Measurements from ENCODE around the gene BLOC1S5. TPM values are rescaled to one million over a fixed set of nuclear protein-coding genes. Genes with fewer than 3 reads are reported as not detected.

The BLOC1S5 gene
- total and polyA plus RNA-seq, 2 of the 8 experiments (the other 6 are each of a cell fraction or from before 2014, with no cell fraction given) = 3.4 to 17.2 TPM

DNA sequence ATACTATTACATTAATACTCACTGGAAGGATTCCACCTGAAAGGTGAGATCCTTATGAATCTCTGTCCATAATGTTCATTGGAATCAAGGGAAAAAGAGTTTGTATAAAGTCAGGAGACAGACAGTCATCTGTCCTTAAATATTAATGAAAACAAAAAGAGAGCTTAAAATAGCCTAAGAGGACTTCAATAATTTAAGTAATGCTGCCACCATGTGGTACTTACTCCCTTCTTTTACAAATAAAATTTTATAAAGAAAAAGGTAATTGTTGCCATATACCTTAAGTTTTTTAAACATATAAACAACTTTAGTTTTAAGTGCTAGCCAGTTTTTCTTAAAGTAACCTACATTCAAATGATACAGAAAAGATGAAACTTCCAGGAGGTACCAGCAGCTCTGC lies 5.1 kb downstream of the BLOC1S5 start:
- Histone ChIP-seq H3K79me1 (ENCODE audit: low read depth, low read length) (peaks cover 3% of the 10 kb centered on the region; the same call in 1 of the 2 replicates), H3K23ac (ENCODE audit: insufficient read length) (no peak overlapping the region), H4K8ac (ENCODE audit: extremely low read depth, insufficient read depth, low read length) (no peak overlapping the region), H3K27ac (ENCODE audit: low read depth, low read length) (no peak overlapping the region), H2AK5ac (ENCODE audit: low read depth, low read length) (no peak overlapping the region), H3K4ac (replicated peaks; ENCODE audit: insufficient read length, low read depth, low read length) (no peak overlapping the region), H3K9me3 (ENCODE audit: insufficient read depth in 2 of 2, low read depth in 1 of 2, low read length in 1 of 2) (no peaks in the 10 kb centered on the region), H3K4me3 (ENCODE audit: extremely low read depth in 1 of 4, insufficient read depth in 2 of 4, low read depth in 3 of 4, low read length in 4 of 4) (no peak overlapping the region), H3K36me3 (ENCODE audit: control insufficient read depth in 2 of 4, insufficient read depth in 4 of 4, low read length in 3 of 4) (peaks cover 0 to 24% (median 8%) of the 10 kb centered on the region in 4 experiments; a peak in 6 of 8 replicates), H2BK12ac (ENCODE audit: low read depth, low read length) (no peak overlapping the region), H4K5ac (ENCODE audit: insufficient read length, low read depth, low read length) (no peak overlapping the region), H3K4me1 (replicated peaks in 1 of 4; ENCODE audit: control insufficient read depth in 3 of 4, insufficient read depth in 4 of 4, low read length in 3 of 4) (no peaks in the 10 kb centered on the region), H3K18ac (ENCODE audit: extremely low read depth, low read length) (no peak overlapping the region), H3K23me2 (ENCODE audit: low read depth, low read length) (peaks cover 2% of the 10 kb centered on the region; the same call in 1 of the 2 replicates), H3K9ac (replicated peaks in 1 of 4; ENCODE audit: extremely low read depth in 1 of 4, low read depth in 3 of 4, low read length in 3 of 4) (no peak overlapping the region), H3K27me3 (replicated peaks in 1 of 4; ENCODE audit: control insufficient read depth in 3 of 4, extremely low read depth in 1 of 4, insufficient read depth in 3 of 4, low read length in 3 of 4) (no peaks in the 10 kb centered on the region), H2BK15ac (ENCODE audit: low read length) (no peak overlapping the region), H2BK20ac (ENCODE audit: low read length) (no peak overlapping the region), H4K91ac (replicated peaks; ENCODE audit: insufficient read length, low read length) (no peak overlapping the region), H2BK5ac (ENCODE audit: low read depth, low read length) (no peak overlapping the region), H3K56ac (replicated peaks; ENCODE audit: insufficient read length, low read depth, low read length) (no peak overlapping the region), H2AFZ (ENCODE audit: low read length) (no peak overlapping the region), H4K20me1 (replicated peaks in 1 of 2; ENCODE audit: control insufficient read depth in 1 of 2, insufficient read depth in 2 of 2, low read length in 2 of 2) (no peaks in the 10 kb centered on the region), H3K4me2 (ENCODE audit: insufficient read depth in 1 of 2, low read depth in 2 of 2, low read length in 2 of 2) (no peak overlapping the region), H3K79me2 (ENCODE audit: control insufficient read depth in 1 of 2, insufficient read depth in 2 of 2, low read length in 2 of 2) (peaks cover 0 to 6% of the 10 kb centered on the region in 2 experiments; a peak in 2 of 4 replicates), H2BK120ac (replicated peaks; ENCODE audit: low read depth, low read length) (no peak overlapping the region), H3K14ac (ENCODE audit: insufficient read length) (no peak overlapping the region)
- no peak for TF ChIP-seq CBX5 (IDR thresholded peaks at IDR 0.05; ENCODE audit: low read depth, low read length)
- no peak for TF ChIP-seq FOSL1 (IDR thresholded peaks at IDR 0.05; ENCODE audit: insufficient read depth, low read depth, low read length)
- peak in 1 of 2 experiments; percentile 35; a peak in 3 of 4 replicates for TF ChIP-seq RAD21 (IDR thresholded peaks at IDR 0.05 in 1 of 2, conservative IDR thresholded peaks at IDR 0.05 in 1 of 2; ENCODE audit: low read depth in 2 of 2, low read length in 2 of 2)
- no peak for TF ChIP-seq SIRT6 (IDR thresholded peaks at IDR 0.05; ENCODE audit: low read length)
- no peak for TF ChIP-seq KDM1A (IDR thresholded peaks at IDR 0.05; ENCODE audit: borderline replicate concordance, low read length)
- ChIA-PET POLR2A (ENCODE audit: partially characterized antibody) (interaction anchor here (0.6 to 0.8 kb wide), 2 partner anchors 30 to 43 kb away, joined by 4 to 5 read pairs; partner anchors contain the start of gene EEF1E1), CTCF (ENCODE audit: partially characterized antibody) (interaction anchor here (0.5 to 2.1 kb wide), 12 partner anchors 8 to 385 kb away, joined by 3 to 7 read pairs (median 3); no protein-coding TSS in a partner anchor)
- FAIRE-seq (no peak), DNase-seq (ENCODE audit: low read depth in 1 of 2, low spot score in 2 of 2) (no peak)
